ENCODE data around the gene LIN54. TPM values are rescaled to one million over a fixed set of nuclear protein-coding genes. Genes with fewer than 3 reads are reported as not detected.

LIN54 gene
- total and polyA plus RNA-seq, 9 of the 15 experiments (the other 6 are each of a cell fraction or from before 2014, with no cell fraction given) = 2.2 to 22.5 (median 15.8) TPM

- TF ChIP-seq AFF4 (CRISPR knock-in tag; IDR thresholded peaks at IDR 0.05) = 0 out of 2 replicates have a peak, but pooled peaks have one; percentile 5
- peak; percentile 85 for TF ChIP-seq RBBP5 (IDR thresholded peaks at IDR 0.05; ENCODE audit: borderline replicate concordance, insufficient read depth, low read length, poor library complexity, severe bottlenecking)
- TF ChIP-seq THAP12 (CRISPR knock-in tag; IDR thresholded peaks at IDR 0.05) = 0 out of 2 replicates have a peak, but pooled peaks have one; percentile 4
- TF ChIP-seq SP2 (IDR thresholded peaks at IDR 0.05; ENCODE audit: extremely low read depth, low read depth, low read length, poor library complexity, severe bottlenecking) = peak; percentile 4
- peak; percentile 50; the same call in 1 of the 2 replicates for TF ChIP-seq ZBTB1 (CRISPR knock-in tag; IDR thresholded peaks at IDR 0.05; ENCODE audit: borderline replicate concordance, low read depth)
- 0 out of 2 replicates have a peak, but pooled peaks have one; percentile 15 for TF ChIP-seq ETS1 (conservative IDR thresholded peaks at IDR 0.05; ENCODE audit: control insufficient read depth, low read depth, low read length)
- peak; percentile 43; the same call in 1 of the 2 replicates for TF ChIP-seq ZNF12 (CRISPR knock-in tag; IDR thresholded peaks at IDR 0.05)
- no peak for TF ChIP-seq TAF1 (IDR thresholded peaks at IDR 0.05; ENCODE audit: control insufficient read depth, extremely low read depth, insufficient read depth, low read length, severe bottlenecking)
- 0 out of 4 replicates have a peak, but pooled peaks of 1 of the 2 experiments have one; percentile 31 for TF ChIP-seq NONO (IDR thresholded peaks at IDR 0.05; ENCODE audit: low read depth in 2 of 2, low read length in 1 of 2)
- peak; percentile 87 for TF ChIP-seq PCBP1 (IDR thresholded peaks at IDR 0.05; ENCODE audit: low read depth, low read length, poor library complexity, severe bottlenecking)
- peak in 1 of 2 experiments; percentile 61; a peak in 3 of 4 replicates for TF ChIP-seq FOXK2 (conservative IDR thresholded peaks at IDR 0.05 in 1 of 2, IDR thresholded peaks at IDR 0.05 in 1 of 2; ENCODE audit: low read depth in 2 of 2)
- no peak for TF ChIP-seq L3MBTL2 (IDR thresholded peaks at IDR 0.05)
- TF ChIP-seq MEF2A (IDR thresholded peaks at IDR 0.05; ENCODE audit: control insufficient read depth, low read depth, low read length) = no peak
- TF ChIP-seq POLR2B (IDR thresholded peaks at IDR 0.05; ENCODE audit: low read depth, partially characterized antibody) = no peak
- TF ChIP-seq SAFB (IDR thresholded peaks at IDR 0.05; ENCODE audit: borderline replicate concordance, low read depth, low read length) = peak; percentile 47; the same call in 1 of the 2 replicates
- 0 out of 2 replicates have a peak, but pooled peaks have one; percentile 23 for TF ChIP-seq HOMEZ (CRISPR knock-in tag; IDR thresholded peaks at IDR 0.05)
These were observed 1.6 kb upstream of the LIN54 start (continued) for GRCh38 chr4:83012200-83012686.
